Measurements from ENCODE around the gene ZNF518A. TPM values are rescaled to one million over a fixed set of nuclear protein-coding genes. Genes with fewer than 3 reads are reported as not detected.
A peak's percentile ranks its signal among the peaks of the same experiment; 100 is the strongest.

ZNF518A gene
- total and polyA plus RNA-seq, 7 donors = 4.2 to 22.8 (median 13.2) TPM

GRCh38 chr10:96122824-96123223 lies 7.3 kb upstream of the ZNF518A start:
- TF ChIP-seq EP300 (IDR thresholded peaks at IDR 0.05) (no peak), POLR2A (IDR thresholded peaks at IDR 0.05) (no peak), POLR2AphosphoS5 (IDR thresholded peaks at IDR 0.05) (no peak)
- TF ChIP-seq, protein P1, sequence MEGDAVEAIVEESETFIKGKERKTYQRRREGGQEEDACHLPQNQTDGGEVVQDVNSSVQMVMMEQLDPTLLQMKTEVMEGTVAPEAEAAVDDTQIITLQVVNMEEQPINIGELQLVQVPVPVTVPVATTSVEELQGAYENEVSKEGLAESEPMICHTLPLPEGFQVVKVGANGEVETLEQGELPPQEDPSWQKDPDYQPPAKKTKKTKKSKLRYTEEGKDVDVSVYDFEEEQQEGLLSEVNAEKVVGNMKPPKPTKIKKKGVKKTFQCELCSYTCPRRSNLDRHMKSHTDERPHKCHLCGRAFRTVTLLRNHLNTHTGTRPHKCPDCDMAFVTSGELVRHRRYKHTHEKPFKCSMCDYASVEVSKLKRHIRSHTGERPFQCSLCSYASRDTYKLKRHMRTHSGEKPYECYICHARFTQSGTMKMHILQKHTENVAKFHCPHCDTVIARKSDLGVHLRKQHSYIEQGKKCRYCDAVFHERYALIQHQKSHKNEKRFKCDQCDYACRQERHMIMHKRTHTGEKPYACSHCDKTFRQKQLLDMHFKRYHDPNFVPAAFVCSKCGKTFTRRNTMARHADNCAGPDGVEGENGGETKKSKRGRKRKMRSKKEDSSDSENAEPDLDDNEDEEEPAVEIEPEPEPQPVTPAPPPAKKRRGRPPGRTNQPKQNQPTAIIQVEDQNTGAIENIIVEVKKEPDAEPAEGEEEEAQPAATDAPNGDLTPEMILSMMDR (IDR thresholded peaks at IDR 0.05) = no peak
- DNase-seq = no peak
- H3K27me3 ChIP-seq = peaks cover 0 to 90% (median 32%) of the 10 kb centered on the region in 3 donors

GRCh38 chr10:96124230-96125141 lies 5.6 kb upstream of the ZNF518A start:
- Histone ChIP-seq H3K36me3 (no peaks in the 10 kb centered on the region), H3K9me3 (peaks cover 0 to 4% (median 0%) of the 10 kb centered on the region in 4 donors), H3K27ac (no peak overlapping the region), H3K4me1 (peaks cover 0 to 3% (median 0%) of the 10 kb centered on the region in 4 donors), H3K4me3 (no peak overlapping the region), H3K27me3 (peaks cover 0 to 94% (median 45%) of the 10 kb centered on the region in 3 donors)
- intact Hi-C loops (cut with DNase I) = loop anchor here (5.0 kb wide), 1 partner anchor 107 kb away; no protein-coding TSS in a partner anchor
- no peak for DNase-seq
- 12 to 41% methylated on average over 4 of the region's 4 CpGs for WGBS, 2 donors
- TF ChIP-seq, protein P1 (IDR thresholded peaks at IDR 0.05) = no peak
- no peak for TF ChIP-seq EP300 (IDR thresholded peaks at IDR 0.05)
- peak in 1 of 2 donors; percentile 16 for TF ChIP-seq POLR2A (IDR thresholded peaks at IDR 0.05)
- no peak for TF ChIP-seq POLR2AphosphoS5 (IDR thresholded peaks at IDR 0.05)

More at GRCh38 chr10:96122824-96123223, 7.3 kb upstream of the ZNF518A start:
- intact Hi-C loops (cut with DNase I) = no loop called here
- no peaks in the 10 kb centered on the region for H3K9me3 ChIP-seq
- H3K36me3 ChIP-seq = no peaks in the 10 kb centered on the region
- no peak overlapping the region for H3K27ac ChIP-seq
- no peaks in the 10 kb centered on the region for H3K4me1 ChIP-seq
- no peak overlapping the region for H3K4me3 ChIP-seq

GRCh38 chr10:96125142-96125515 lies 5.0 kb upstream of the ZNF518A start:
- WGBS, 2 donors = 73 to 80% methylated on average over 2 of the region's 2 CpGs
- no peak for DNase-seq
- intact Hi-C loops (cut with DNase I) = loop anchor here (5.0 kb wide), 1 partner anchor 108 kb away; no protein-coding TSS in a partner anchor
- Histone ChIP-seq H3K4me3 (no peak overlapping the region), H3K27ac (no peak overlapping the region), H3K9me3 (peaks cover 0 to 4% (median 0%) of the 10 kb centered on the region in 4 donors), H3K36me3 (no peaks in the 10 kb centered on the region), H3K4me1 (peaks cover 0 to 5% (median 0%) of the 10 kb centered on the region in 4 donors), H3K27me3 (peaks cover 0 to 87% (median 45%) of the 10 kb centered on the region in 3 donors)
- no peak for TF ChIP-seq POLR2AphosphoS5 (IDR thresholded peaks at IDR 0.05)
- TF ChIP-seq, protein P1 (IDR thresholded peaks at IDR 0.05) = no peak
- no peak for TF ChIP-seq EP300 (IDR thresholded peaks at IDR 0.05)
- no peak for TF ChIP-seq POLR2A (IDR thresholded peaks at IDR 0.05)

GRCh38 chr10:96130326-96130995 lies 364 bp downstream of the ZNF518A start:
- Histone ChIP-seq H3K4me3 (peak overlapping the region; percentile 70 to 81 (median 74)), H3K27ac (peak overlapping the region; percentile 90 to 94 (median 92)), H3K4me1 (peaks cover 0 to 13% (median 9%) of the 10 kb centered on the region in 4 donors), H3K36me3 (peaks cover 0 to 31% (median 13%) of the 10 kb centered on the region in 4 donors), H3K27me3 (peaks cover 0 to 35% (median 24%) of the 10 kb centered on the region in 3 donors), H3K9me3 (peaks cover 0 to 4% (median 0%) of the 10 kb centered on the region in 4 donors)
- DNase-seq = peak; percentile 78
- TF ChIP-seq POLR2A (IDR thresholded peaks at IDR 0.05) (no peak), EP300 (IDR thresholded peaks at IDR 0.05) (no peak), POLR2AphosphoS5 (IDR thresholded peaks at IDR 0.05) (no peak)
- TF ChIP-seq, protein P1 (IDR thresholded peaks at IDR 0.05) = no peak
- intact Hi-C loops (cut with DNase I) = loop anchor here (1.0 to 2.0 kb wide), 3 partner anchors 40 to 222 kb away; partner anchors contain the start of gene CCNJ
- WGBS, 2 donors = 1% methylated on average over 42 of the region's 42 CpGs

Measured in sigmoid colon (tissue), 7 donors.